HG03565 (cell line): ENCODE measurements around the gene GYG1.
"Not testable (repeated sequence)": the region's sequence is repeated elsewhere in the genome, so short reads cannot be mapped to it uniquely, and the experiment has no call there.

ENCODE experiments used
- ATAC-seq: cut with Tn5 transposase; IDR thresholded peaks from one replicate; pipeline ENCODE4 v1.9.1; 2021; ENCODE audit warnings: mild to moderate bottlenecking, moderate library complexity; ENCODE audit not compliant: unreplicated experiment

Gene GYG1

DNA sequence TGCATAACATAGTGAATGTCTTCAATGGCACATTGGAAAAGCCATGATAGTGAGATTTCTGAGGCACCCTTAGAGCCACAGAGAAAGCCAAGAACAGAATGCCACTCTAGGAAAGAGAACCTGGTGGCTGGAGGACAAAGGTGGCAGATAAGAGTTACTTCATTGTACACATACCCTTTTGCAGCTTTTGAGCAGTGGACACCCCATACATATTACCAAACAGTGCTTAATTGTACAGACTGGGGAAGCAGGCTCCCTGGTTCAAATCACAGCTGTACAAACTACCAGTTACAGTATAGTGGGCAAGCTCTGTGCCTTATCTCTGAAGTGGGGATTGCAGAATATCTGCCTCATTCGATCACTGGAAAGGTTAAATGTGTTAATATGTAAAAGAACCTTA, 10.1 kb upstream of the GYG1 start:
- no peak for ATAC-seq

DNA sequence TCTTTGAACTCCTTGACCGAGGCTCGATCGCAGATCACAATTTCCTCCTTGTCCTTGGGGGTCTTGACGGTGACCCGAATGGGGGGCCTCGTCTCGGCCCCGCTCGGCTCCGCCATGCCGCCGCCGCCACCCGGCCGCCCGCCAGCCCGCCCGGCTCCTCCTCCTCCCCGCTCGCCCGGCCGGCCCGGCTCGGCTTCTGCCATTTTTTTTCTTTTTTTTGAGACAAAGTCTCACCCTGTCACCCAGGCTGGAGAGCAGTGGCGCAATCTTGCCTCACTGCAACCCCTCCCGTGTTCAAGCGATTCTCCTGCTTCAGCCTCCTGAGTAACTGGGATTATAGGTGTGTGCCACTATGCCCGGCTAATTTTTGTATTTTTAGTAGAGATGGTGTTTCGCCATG, 3.8 kb upstream of the GYG1 start:
- ATAC-seq: not testable (repeated sequence)

DNA sequence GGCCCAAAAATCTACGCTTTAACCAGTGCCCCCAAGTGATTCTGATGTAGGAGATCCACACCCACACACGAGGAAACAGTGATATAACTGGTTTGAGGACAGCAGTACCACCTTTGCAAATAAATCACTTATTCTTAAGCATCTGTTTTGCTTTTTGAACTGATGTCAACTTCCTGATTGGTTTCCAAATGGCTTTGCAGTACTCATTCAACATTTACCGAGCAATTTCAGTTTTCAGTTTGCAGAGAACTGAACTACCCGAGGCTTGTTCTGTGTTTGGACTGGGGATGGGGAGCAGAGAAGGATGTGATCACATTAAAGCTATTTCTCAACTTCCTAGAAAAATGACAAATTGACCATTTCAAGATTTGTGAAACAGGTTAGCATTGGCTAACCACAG, 1.1 kb upstream of the GYG1 start:
- ATAC-seq: peak; percentile 28

DNA sequence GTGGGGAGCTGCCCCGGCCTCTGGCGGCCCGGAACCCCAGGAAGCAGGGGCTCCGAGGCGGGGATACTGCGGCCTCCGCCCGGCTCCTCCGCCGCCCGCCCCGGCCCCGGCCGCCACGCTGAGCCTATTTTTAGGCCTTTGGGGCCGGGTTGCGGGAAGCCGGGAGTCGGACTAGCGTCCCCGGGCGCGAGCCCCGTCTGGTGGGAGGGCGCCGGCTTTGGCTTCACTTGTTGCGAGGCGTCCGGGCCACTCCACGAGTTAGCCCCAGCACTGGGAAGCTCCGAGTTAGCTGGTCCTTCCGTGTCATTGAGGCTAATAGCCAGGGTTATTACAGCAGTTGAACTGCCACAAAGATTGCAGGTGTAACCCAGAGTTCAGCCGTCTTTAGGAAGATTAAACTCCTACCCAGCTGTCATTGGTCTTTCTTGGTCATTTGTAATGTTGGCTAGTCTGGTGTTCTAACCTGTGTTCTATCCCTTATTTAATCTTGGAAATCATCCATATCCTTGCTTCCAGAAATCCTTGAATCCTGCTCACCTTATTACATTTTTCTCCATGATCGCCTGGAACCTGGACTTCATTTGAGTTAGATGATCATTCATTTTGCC, 791 bp downstream of the GYG1 start:
- peak; percentile 19 for ATAC-seq

DNA sequence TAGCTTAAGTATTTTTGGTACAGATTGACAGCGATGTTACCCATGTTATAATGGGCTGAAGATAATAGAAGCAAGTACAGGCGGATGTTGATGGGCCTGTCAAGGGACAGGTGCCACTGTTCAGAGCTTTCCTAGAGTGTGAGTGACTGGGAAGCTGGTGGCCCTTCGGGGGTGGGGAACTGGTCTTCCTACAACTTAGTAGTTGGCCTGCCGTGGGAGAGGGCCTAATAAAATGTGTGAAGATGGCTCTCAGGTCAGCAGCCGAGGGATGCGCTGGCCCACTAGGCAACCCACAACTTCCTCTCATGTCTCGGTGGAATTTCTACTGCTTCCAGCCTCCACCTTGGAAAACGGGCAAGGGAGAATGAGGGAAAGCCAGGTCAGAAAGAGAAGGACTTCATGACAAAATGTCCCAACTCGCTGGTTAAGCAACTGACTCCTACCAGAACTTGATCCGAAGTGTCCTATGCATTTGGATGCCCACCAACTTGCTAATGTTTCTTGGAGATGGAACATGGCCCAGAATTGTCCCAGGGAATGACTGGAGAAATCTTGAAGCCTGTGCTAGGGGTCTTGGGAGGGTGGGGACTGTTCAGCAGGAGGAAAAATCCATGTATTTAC, 1.4 kb downstream of the GYG1 start:
- no peak for ATAC-seq

DNA sequence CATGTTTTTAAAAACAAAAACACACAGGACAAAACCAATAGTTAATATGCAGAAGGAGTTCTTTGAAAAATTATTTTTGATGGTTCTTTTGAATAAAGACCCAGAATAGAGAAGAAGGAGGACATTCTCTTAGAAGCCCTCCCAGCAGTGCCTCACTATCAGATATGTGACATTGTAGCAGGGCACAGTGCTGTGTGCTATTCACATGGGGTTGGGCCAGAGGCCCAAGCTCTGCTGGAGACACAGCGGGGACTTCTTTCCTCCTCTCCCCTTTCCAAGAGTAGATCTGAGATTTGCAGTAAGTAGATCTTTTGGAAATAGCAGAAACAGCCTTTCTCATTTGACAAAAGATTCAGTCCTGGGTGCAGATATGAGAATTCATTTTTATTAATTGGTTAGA, 6.3 kb downstream of the GYG1 start:
- ATAC-seq: no peak

DNA sequence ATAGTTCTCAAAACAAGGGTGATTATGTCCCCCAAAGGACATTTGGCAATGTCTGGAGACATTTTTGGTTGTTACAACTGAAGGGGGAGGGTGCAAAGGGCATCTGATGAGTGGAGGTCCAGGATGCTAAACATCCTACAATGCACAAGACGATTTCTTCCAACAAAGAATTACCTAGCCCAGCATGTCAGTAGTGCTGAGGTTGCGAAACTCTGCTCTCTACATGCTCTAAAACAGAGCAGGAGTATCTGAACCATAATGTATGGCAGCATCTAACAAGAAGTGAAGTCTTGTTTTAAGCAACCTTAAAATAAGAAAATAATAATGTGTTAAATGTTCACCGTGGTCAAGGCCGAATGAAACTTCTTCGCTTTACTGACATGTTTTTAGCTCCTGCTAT, 7.0 kb downstream of the GYG1 start:
- no peak for ATAC-seq

DNA sequence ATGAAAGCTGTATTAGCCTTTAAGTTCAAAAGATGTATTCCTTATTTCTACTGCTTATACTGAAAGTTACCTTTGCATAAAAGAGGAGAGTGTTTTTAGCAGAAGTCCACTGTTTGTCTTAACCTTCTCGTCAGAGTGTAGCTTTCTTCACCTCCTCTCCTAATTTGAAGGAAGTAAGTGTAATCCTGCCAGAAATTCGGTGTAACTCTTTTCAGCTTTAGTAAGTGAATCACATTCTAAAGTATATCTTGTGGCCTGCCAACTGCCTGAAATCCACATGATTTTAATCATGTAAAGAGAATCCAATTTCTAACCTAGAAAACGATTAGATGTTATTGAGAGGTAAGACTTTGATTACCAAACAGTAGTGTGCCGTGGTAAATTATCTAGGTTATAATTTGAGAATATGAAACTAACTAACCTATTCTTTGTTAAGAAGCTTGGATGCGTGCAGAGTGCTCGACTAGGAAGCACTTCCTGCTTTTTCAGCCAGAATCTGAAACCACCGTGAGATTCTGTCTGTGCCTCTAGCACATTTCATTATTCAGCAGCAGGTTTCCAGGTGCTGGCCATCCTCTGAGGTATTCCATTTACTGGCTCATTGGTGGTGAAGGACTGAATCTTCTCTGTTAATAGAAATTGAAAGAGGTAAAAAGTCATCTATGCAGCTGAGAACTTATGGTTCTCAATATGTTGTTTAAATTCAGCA, 7.5 kb downstream of the GYG1 start:
- no peak for ATAC-seq

DNA sequence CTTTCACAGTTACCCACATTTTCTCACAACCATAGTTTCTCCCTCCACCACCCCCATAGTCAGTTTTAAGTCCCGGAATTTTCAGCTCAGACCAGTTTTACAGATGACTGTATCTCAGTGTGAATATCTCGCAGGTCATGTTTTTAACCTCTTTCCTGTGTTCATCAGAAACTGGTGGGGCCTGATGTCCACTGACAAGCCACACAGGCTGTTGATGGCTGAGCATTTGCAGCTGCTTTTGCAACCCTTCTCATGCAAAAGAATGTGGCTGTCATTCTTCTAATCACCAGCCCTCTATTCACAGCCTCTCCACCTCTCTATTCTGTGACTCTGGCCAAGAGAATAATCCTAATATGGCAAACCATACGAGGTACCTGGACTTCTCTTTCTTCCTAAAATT, 8.5 kb downstream of the GYG1 start:
- ATAC-seq: peak; percentile 56

DNA sequence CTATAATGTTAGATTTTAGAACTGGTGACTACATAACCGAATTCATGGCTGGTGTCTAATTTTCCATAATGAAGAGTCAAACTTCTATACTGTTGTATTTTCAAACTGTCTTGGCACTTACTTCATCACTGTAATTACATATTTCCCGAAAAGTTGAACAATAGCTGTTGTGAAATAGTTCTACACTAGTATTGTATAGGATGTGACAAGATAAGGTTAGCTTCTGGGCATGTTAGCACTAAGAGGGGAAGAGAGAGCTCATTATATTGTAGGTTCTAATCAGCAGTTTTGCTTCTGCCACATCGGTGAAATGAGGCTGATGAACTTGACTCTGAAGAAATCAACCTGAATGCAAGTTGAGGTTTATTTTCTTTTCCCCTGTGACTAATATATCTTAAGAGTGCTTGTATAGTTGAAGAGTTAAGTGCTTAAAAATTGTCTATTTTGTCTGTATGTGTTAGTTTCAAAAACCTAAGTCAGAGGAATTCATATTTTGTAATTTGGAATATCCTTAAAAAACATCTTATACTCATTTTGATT, 8.9 kb downstream of the GYG1 start:
- ATAC-seq: no peak

DNA sequence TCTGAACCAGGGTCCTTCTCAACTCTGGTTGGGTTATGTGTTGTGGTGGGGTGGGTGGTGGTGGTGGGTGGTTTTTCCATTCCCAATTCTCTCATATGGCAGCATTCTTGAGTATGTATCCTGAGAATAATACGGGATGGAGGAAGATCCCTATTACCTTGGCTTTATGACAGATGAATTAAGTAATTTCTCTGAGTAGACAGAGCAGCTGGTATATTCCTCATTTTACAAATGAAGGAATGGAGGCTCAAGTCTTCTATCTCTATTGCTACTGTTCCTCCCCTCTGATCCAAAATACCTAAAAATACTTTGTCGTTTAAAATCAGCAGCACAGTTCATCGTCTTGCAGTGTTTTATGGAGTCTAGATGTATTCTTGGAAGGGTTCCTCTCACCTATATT, 10.4 kb downstream of the GYG1 start:
- no peak for ATAC-seq

DNA sequence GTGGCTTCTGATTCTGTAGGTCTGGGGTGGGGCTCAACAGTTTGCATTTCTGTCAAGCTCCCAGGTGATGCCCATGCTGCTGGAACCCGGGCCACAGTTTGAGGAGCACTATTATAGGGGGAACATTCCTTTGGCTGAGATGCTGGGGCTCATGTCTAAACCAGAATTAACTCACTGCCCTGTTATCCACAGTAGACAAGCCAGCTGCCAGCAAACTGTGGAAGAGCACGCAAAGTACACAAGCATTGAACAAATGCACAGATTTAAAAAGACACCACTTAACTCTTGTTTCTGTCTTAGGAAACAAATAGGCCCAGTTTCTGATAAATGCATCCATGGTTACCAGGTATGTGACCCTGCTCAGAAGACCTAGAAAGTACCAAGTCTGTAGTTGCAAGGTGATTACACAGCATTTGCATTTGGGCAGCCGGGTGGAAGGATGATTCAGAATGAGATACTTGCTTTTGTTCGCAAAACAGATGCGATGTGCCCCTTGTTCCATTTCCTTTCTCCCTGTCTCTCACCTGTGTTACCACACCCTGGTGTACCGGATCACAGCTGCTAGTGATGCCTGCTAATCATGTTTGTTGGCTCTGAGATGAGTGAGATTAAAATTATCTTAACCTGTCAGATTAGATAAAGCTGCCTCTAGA, 12.4 kb downstream of the GYG1 start:
- peak; percentile 81 for ATAC-seq

DNA sequence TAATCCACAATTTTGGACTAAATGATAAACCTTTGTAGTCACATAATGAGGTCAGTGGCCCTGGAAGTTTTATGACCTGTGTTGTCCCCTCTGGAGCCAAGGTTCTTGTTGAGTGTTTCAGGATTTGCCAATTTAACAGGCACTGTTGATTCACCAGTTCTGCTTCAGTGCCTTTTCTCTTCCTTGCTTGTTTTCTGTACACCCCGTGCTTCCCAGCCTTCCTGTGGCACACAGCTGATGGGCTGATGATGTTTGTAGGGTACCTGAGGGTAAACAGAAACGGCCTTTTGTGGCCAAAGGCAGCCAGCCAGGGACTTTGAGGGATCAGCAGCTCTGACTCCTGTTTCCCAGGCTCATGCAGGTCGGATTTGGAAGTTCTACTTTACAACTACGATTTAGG, 13.3 kb downstream of the GYG1 start:
- ATAC-seq: no peak

DNA sequence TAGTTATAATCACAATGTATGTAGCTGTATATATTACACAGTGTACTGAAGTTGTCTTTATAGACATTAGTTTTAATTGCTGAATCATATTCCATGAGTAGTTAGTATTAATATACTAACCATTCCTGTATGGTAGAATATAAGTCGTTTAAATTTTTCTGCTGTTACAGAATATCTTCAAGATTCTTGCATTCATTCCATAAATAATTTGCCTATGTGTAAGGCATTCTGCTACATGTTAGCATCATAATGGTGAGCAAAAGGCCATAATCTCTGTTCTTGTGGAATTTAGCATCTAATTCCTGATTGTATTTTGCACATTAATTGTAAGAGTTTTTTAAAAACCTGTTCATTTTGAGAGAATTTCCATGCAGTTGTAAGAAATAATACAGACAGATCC, 14.1 kb downstream of the GYG1 start:
- no peak for ATAC-seq

DNA sequence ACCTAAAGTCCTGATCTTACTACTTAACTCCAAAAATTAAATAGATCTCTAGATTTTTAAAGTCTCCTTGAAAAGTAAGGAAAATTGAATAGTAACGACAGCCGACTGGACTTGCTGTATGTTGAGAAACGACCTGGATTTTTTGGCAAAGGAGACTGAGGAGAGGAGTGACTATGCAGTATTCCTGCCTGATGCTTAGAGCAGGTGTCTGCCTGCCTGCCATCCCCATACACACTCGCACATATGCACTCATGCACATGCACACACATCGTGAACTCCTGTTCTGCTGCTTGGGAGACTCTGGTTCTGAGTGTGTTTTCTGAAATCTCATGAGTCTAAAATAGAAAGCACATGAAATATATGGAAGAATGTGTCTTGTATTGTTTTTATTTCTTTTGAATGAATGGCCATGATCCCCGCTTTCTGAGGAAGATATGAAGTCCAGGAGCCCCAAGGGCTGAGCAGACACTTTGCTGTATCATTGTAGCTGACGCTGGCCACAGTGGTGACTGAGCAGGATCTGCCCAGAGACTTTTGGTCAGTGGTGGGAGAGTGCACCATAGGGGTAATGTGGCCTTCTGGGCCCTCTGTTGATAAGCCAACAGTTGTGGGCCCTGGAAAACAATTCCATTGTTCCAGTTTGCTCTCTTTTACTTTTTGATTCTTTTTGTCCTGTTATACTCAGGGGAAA, 16.4 kb downstream of the GYG1 start:
- no peak for ATAC-seq

DNA sequence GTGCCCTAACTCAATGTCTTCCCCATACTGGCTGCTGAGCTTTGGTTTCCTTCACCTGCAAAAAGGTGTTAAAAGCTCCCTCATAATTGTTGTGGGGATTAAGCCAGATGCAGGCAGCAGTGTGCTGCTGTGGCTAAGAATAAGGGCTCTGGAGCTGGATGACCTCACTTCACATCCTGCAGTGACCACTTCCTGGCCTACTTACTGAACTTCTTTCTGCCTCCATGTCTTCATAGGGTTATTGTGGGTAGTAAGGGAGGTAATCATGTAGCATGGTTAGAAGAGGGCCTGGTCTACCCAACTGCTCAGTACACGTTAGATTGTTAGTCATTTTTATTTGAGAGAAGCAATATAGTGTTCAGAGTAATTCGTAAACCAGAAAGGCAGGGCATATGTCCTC, 18.4 kb downstream of the GYG1 start:
- ATAC-seq: peak; percentile 88

DNA sequence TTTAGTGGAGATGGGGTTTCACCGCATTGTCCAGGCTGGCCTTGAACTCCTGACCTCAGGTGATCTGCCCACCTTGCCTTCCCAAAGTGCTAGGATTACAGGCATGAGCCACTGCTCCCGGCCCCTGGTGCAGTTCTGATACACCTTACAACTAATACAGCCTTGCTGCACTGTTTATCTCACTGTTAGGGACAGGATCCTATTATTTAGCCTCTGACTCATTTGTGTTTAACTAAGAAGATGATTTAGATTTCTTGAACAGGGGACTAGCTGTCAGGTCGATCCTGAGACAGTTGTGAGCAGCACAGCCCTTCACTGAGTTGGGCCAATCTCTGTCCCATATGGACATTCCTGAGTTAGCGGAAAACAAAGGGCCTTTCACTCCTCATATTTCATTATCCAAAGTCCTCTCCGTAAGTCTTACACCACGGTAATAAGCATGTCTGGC, 19.2 kb downstream of the GYG1 start:
- no peak for ATAC-seq

DNA sequence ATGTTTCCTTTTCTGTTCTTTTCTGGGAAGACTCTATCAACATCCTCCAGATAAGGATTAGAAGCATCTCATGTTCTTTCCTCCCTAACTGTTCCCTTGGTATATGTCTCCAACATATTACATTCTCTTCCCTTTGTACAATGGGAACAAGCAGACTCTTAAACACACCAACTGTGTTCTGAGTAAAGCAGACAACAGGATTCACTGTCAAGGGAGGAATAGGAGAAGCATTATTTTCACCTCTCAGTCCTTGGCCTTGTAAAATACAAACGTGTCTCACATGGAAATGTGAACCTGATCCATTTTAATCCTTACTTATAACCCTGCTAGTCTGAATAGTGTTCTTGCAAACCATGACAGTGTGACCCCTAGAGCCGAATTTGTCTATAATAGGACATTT, 19.6 kb downstream of the GYG1 start:
- no peak for ATAC-seq

DNA sequence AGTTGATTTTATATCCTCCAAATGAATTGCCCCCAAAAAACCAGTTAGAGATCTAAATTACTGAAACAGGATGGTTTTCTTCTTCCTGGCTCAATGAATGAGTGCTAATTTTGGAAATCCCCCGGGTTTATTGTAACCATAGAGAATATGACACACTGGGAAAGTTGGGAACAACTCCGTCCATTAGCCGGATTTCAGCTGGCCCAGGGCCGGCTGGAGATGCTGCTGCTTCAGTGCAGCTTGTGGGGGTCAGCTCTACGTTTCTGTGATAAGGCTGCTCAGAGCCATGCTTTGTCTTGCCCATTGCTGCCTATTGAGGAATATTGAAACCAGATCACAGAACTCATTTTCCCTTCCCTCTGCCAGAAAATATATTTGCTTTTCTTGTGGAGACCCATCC, 20.3 kb downstream of the GYG1 start:
- no peak for ATAC-seq

DNA sequence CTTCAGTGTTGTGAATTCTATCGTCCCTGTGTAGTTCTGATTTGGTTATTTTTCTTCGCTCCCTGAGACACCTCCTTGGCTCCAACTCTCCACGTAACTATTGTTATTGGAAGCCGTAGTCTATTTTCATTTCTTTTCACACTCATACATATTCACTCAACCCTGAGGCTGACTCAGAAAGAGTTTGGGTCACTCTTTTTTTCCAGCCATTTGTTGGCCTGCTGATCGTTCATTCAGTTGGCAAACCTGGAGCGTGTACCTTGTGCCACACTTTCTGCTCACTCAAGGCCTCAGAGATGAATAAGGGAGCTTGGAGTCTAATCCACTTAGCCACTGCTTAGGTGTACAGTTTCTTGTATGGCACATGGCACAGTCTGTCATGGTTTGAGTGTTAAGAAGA, 22.4 kb downstream of the GYG1 start:
- ATAC-seq: no peak

DNA sequence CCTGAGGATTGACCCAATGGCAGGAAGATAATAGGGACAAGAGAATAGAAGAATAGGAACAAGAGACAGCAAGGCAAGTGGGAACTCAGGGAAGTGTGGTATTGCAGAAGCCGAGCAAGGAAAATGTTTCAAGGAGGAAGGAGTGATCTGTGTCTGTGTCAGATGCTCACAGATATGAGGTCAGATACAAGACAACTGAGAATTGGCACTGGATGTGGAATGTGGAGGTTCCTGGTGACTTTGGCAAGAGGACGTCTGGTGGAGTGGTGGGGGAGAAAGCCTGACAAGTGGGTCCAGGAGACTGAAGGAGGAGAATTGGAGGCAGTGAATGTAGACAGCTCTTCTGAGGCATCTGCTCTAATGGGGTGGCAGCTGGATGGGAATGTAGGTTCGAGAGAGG, 24.1 kb downstream of the GYG1 start:
- no peak for ATAC-seq
